ENCODE data around the gene CDHR2.

Gene CDHR2, protein sequence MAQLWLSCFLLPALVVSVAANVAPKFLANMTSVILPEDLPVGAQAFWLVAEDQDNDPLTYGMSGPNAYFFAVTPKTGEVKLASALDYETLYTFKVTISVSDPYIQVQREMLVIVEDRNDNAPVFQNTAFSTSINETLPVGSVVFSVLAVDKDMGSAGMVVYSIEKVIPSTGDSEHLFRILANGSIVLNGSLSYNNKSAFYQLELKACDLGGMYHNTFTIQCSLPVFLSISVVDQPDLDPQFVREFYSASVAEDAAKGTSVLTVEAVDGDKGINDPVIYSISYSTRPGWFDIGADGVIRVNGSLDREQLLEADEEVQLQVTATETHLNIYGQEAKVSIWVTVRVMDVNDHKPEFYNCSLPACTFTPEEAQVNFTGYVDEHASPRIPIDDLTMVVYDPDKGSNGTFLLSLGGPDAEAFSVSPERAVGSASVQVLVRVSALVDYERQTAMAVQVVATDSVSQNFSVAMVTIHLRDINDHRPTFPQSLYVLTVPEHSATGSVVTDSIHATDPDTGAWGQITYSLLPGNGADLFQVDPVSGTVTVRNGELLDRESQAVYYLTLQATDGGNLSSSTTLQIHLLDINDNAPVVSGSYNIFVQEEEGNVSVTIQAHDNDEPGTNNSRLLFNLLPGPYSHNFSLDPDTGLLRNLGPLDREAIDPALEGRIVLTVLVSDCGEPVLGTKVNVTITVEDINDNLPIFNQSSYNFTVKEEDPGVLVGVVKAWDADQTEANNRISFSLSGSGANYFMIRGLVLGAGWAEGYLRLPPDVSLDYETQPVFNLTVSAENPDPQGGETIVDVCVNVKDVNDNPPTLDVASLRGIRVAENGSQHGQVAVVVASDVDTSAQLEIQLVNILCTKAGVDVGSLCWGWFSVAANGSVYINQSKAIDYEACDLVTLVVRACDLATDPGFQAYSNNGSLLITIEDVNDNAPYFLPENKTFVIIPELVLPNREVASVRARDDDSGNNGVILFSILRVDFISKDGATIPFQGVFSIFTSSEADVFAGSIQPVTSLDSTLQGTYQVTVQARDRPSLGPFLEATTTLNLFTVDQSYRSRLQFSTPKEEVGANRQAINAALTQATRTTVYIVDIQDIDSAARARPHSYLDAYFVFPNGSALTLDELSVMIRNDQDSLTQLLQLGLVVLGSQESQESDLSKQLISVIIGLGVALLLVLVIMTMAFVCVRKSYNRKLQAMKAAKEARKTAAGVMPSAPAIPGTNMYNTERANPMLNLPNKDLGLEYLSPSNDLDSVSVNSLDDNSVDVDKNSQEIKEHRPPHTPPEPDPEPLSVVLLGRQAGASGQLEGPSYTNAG (N-terminal part only)

DNA sequence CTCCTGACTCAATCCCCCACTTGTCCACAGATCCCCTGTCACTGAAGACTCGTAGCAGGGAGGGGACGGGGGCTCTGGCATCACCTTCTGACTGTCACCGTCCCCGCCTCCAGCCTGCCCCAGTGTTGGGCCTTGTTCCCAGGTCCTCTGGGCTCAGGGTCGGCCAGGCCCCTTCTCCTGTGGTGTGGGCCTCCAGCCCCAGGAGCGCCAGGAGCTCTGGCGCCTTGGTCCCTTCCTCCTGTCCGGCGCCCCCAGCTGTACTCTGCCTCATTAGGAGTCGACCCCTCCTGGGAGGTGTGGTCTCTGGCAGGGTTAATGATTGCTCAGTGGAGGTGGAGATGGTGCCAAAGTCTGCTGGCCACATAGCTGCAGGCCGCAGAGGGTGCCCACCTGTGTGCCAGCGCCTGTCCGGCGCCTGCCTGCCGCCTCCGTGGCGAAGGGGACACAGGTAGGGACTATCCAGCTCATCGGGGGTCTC is at the start of gene CDHR2:
CDHR2 (plus strand) TSS at position 376 of the 478 bp plus-strand sequence. CDS start 16,011 bp downstream, outside the sequence.
- in situ Hi-C loops (cut with HindIII; ENCODE audit: low sequenced_read_pairs) = no loop called here

DNA sequence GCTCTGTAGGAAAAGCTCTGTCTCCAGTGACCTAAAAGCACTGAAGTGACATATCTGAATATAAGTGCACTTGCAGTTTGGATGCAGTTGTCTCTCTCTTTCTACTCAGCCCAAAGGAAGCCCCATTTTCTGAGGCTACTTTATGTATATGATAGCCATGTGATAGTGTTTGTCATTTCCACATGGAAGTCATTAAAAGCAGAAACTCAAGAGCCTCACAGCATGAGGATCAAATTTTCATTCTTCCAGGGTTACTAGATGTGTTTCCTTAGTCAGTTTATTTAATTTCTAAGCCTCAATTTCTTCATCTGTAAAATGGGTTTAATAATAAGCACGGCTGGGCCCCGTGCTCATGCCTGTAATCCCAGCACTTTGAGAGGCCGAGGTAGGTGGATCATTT is 48.6 kb upstream of the CDHR2 start:
- in situ Hi-C loops (cut with HindIII; ENCODE audit: low sequenced_read_pairs) = no loop called here

DNA sequence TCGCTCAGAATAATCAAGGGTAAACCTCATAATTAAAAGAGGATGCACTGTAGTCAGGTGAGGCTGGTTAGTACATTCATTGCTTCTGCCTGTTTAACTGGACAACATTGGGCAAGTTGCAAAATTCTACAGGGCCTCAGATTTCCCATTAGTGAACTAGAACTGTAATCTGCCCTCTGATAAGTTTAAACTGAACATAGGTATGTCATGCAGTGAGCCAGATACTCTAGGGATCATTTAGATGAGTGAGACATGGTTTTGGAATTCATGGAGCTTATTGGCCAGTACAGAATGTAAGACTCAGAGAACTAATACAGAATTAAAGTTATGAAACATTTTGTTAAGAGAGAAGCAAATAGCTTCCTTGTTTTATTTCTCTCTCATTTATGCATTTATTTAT is 47.8 kb upstream of the CDHR2 start:
- in situ Hi-C loops (cut with HindIII; ENCODE audit: low sequenced_read_pairs) = no loop called here

DNA sequence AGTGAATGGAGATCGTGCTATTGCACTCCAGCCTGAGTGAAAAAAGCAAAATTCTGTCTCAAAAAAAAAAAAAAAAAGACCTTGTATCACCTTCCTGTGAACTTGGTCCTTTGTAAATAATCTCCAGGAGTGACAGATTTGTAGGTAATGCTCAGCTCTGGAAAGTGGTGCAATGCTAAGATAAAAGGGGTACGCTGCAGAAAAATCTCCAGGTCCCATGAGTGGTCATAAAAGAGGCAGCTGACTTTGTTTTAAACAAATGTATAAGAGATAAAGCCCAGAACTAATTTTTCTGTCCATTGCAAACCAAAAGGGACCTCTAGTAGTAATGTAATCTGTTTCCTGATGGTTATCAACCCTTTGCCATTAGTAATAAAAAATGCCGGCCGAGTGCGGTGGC is 45.6 kb upstream of the CDHR2 start:
- in situ Hi-C loops (cut with HindIII; ENCODE audit: low sequenced_read_pairs) = no loop called here

DNA sequence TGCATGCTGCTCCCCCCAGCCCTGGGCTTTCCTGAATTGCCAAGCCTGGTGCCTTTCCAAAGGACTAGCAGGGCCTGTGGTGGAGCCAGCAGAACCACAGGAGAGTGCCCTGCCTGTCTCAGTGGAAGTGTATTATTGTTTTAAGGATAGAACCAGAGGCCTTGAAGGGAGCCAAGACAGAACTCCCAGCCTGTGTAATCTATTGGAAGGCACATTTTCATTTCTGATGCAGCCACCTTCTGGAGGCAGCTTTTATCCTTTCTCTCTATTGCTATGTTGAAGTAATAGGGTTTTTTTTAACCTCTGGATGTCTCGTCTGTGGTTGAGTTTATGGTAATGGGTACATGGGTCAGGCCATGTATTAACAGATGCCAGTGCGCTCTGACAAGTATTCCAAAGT is 41.2 kb upstream of the CDHR2 start:
- in situ Hi-C loops (cut with HindIII; ENCODE audit: low sequenced_read_pairs) = no loop called here

DNA sequence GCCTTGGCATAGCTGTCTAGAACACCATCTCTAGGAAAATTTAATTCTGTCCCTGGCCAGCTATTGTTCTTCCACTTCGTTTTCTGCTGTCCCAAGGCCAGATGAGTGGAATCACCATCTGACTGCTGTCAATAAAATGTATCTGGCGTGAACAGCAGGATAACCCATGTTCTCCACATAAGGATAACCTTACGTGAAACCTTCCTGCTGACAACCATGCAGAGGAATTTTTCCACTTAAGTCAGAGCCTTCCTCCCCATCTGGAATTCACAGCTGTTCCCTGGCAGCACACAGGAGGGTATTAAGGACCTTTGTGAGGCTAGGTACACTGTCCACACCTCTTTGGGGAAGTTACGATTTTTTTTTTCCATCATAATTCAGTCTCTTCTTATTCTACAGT is 40.5 kb upstream of the CDHR2 start:
- in situ Hi-C loops (cut with HindIII; ENCODE audit: low sequenced_read_pairs) = no loop called here

DNA sequence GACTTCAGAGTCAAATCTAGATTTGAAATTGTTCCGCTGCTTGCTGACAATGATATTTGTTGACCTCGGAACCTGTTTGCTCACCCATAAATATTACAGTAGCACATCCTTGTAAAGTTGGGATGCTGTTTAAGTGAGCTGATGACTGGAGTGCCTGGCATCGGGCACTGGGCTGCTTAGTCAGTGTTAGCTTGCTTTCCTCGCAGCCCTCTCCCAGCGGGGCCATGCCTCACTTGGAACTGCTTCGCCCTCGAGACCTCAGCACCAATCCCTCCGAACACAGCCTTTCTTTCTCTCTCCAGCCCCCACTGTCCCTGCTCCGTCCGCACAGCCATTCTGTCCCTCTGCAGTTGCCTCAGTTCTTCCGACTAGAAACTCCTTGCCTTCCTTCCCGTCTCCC is 35.4 kb upstream of the CDHR2 start:
- in situ Hi-C loops (cut with HindIII; ENCODE audit: low sequenced_read_pairs) = no loop called here

DNA sequence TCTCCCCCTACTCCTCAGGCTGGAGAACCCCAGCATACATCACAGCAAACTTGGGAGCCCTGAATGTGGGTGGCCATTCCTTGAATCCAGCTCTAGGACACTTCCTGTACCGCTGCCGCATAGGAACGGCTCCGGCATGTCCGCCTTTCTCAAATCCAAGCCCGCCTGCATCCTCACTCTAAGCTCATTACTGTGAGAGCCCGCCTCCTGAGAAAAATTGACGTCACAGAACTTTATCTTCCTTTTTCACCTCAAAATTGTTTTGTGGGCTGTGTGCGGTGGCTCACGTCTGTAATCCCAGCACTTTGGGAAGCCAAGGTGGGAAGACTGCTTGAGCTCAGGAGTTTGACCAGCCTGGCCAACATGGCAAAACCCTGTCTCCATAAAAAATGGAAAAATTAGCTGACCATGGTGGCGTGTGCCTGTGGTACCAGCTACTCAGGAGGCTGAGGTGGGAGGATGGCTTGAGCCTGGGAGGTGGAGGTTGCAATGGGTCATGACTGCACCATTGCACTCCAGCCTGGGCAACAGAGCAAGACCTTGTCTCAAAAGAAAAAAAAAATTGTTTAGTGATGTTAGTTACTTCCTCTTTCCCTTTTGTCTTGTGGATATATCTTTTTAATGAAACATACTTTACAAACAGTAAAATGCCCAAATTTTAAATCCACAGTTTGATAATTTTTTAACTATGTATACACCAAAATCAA is 34.7 kb upstream of the CDHR2 start:
- in situ Hi-C loops (cut with HindIII; ENCODE audit: low sequenced_read_pairs) = no loop called here

DNA sequence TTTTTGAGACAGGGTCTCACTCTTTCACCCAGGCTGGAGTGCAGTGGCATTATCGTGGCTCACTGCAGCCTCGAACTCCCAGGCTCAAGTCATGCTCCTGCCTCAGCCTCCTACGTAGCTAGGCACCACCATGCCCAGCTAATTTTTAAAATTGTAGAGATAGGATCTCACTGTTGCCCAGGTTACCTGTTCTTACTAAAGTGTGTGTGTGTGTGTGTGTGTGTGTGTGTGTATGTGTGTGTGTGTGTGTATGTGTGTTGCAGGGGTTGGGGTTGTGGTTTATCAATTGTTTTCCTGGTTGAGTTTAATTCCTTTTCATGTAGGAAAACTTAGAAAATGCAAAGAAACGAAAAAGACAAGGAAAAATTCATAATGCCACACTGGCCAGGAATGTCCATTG is 33.7 kb upstream of the CDHR2 start:
- in situ Hi-C loops (cut with HindIII; ENCODE audit: low sequenced_read_pairs) = no loop called here

DNA sequence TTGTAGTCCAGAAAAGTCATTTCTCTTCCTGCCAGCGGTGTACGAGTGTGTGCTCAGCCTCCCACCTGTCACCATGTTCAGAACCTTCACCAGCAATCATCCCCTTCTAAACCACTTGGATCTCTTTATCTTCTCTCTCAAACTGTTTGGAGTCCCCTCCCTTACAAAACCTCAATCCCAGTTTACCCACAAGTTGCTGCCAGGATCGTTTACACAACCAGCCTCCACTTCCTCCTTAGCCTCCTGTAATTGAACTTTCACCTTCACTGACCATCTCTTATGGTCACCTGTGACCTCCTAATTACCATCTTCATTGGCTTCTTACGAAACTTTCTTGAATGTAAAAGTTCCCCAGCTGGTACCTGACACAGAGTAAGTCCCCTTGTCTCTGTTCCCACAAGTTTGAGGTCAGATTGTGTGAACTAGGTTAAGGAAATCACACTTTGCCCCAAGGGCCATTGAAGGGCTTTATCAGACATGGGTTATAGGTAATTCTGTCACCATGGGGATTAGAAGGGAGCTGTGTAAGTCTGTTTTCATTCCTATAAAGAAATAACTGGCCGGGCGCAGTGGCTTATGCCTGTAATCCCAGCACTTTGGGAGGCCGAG is 32.0 kb upstream of the CDHR2 start:
- in situ Hi-C loops (cut with HindIII; ENCODE audit: low sequenced_read_pairs) = no loop called here

DNA sequence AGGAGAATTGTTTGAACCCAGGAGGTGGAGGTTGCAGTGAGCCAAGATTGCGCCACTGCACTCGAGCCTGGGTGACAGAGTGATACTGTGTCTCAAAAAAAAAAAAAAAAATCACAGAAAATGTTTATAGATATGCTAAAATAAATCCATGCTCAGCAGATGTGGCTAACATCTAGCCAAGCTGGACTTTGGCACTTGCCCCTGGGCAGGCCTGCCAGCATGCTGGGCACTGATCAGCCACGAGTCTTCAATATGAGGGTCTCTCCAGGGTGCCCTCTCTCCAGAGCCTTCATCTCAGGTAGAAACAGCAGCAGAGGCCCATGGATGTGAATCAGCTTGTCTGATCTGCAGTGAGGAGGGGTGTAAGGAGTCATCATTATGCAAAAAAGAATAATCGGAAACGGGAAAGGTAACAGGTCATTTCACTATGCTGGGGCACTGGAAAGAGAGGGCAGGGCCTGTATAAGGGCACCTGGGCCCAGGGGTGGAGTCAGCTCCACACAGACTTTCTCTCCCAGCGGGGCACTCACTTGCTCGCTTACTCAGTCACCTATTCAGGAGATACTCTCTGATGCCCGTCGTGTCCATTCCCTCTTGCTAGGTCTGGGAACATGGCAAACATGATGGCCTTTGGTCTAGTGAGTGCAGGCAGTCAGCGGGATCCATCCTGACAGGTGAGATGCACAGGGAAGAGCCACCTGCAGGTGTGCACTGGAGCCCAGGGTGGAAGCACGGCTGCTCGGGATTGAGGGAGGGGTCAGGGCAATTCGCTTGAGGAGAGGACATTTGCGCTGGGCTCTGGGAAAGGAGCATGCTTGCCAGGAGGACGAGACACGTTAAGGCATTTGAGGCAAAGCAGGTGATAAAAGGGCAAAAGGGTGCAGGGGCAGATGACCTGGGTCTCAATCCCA is 29.1 kb upstream of the CDHR2 start:
- in situ Hi-C loops (cut with HindIII; ENCODE audit: low sequenced_read_pairs) = no loop called here

DNA sequence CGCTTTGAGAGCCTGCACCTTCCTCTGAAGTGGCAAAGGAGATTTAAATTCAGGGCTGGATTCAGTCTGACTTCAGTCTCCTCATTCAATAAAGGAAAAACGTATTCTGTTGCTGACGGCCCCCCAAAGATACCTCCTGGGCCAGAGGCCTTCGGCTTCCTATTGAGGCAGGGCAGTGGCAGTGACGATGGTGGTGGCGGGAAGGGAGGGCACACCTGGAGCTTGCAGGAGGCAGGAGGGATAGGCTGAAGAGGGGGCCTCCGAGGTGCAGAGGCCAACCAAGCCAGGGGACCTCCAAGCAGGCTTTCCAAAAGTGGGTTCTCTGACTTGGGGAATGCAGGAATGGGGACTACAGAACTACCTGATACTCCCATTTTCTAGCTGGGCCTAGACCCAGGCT is 27.9 kb upstream of the CDHR2 start:
- in situ Hi-C loops (cut with HindIII; ENCODE audit: low sequenced_read_pairs) = no loop called here

DNA sequence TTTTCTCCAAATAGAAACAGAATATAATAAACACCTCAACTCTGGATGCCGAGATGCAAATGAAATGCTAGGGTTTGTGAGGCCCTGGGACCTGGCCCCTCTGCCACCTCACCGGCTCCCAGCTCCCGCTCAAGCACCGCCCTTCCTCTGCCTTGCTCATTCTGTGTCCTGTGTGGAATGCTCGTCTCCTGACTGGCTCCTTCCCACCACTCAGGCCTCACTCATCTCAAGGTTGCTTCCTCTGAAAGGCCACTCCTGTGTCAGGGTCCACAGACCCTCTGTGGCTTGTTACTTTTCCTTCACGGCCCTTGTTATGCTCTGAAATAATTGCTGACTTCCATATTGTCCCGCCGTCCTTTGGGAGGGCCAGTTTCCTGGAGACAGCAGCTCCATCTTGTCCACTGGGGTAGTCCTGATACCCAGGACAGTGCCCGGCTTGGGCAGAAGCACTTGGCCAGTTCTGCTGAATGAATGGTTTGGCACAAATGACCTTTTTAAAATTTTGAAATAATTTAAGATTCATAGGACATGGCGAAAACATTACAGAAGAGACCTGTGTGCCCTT is 27.4 kb upstream of the CDHR2 start:
- in situ Hi-C loops (cut with HindIII; ENCODE audit: low sequenced_read_pairs) = no loop called here

DNA sequence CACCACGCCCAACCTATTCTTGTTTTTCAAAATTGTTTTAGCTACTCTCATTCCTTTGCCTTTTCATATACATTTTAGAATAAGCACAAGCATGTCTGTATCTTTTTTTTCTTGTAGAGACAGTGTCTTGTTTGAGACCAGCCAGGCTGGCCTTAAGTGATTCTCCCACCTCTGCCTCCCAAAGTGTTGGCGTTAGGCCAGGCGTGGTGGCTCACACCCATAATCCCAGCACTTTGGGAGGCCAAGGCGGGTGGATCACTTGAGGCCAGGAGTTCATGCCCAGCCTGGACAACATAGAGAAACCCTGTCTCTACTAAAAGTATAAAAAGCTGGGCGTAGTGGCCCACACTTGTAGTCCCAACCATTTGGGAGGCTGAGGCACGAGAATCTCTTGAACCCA is 25.0 kb upstream of the CDHR2 start:
- in situ Hi-C loops (cut with HindIII; ENCODE audit: low sequenced_read_pairs) = no loop called here

DNA sequence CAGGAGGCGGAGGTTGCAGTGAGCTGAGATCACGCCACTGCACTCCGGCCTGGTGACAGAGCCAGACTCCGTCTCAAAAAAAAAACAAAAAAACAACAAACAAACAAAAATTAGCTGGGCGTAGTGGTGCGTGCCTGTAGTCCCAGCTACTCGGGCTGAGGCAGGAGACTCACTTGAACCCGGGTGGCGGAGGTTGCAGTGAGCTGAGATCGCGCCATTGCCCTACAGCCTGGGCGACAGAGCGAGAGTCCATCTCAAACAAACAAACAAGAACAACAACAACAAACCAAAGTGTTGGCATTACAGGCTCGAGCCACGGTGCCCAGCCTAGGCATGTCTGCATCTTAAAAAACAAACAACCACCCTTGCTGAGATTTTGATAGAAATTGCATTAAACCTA is 24.2 kb upstream of the CDHR2 start:
- in situ Hi-C loops (cut with HindIII; ENCODE audit: low sequenced_read_pairs) = no loop called here

DNA sequence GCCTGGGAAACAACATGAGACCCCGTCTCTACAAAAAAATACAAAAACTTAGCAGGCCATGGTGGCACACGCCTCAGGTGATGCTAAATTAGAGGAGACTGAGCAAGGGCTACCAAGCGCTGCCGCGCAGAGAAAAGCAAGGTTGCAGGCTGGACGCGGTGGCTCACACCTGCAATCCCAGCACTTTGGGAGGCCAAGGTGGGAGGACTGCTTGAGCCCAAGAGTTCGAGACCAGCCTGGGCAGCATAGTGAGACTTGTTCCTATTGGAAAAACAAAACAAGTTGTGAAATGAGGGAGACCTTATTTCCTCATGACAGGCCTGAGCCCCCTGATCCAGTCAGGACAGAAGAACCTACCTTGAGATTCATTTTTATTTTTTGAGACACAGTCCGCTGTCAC is 23.5 kb upstream of the CDHR2 start:
- in situ Hi-C loops (cut with HindIII; ENCODE audit: low sequenced_read_pairs) = no loop called here

DNA sequence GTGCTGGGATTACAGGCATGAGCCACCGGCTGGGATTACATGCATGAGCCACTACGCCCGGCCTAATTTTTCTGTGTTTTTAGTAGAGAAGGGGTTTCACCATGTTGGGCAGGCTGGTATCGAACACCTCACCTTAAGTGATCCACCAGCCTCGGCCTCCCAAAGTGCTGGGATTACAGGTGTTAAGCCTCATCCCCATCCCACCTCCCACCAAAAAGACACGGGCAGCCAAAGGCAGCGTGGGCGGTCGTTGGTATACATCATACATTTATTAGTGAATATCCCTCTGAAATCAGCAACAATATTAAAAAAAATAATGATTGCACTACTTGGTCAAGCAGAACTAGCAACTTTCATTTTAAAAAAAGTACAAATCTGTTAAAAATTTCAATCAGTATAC is 22.7 kb upstream of the CDHR2 start:
- in situ Hi-C loops (cut with HindIII; ENCODE audit: low sequenced_read_pairs) = no loop called here
